Endodermal cell (in vitro differentiated cells): ENCODE data around the gene SENP8. TPM values are rescaled to one million over a fixed set of nuclear protein-coding genes. Genes with fewer than 3 reads are reported as not detected.
A peak's percentile ranks its signal among the peaks of the same experiment; 100 is the strongest.

Source experiments
- DNase-seq: peaks from one replicate; pipeline ENCODE4 v3.0.0-alpha.2; 2017
- H3K27ac ChIP-seq: 2 replicates; pipeline ENCODE4 v1.5.1; 2013; ENCODE audit warnings: mild to moderate bottlenecking, low read depth, low read length, moderate library complexity
- H3K27me3 ChIP-seq: 2 replicates; pipeline ENCODE4 v1.6.1; 2013; ENCODE audit warnings: mild to moderate bottlenecking, low read length, moderate library complexity; ENCODE audit not compliant: insufficient read depth, control insufficient read depth, poor library complexity, severe bottlenecking
- H3K36me3 ChIP-seq: 2 replicates; pipeline ENCODE4 v1.7.0; 2013; ENCODE audit warnings: mild to moderate bottlenecking, low read length, moderate library complexity; ENCODE audit not compliant: control insufficient read depth, insufficient read depth
- H3K4me1 ChIP-seq: one replicate; pipeline ENCODE4 v1.7.0; 2013; ENCODE audit warnings: low read length; ENCODE audit not compliant: control insufficient read depth, insufficient read depth
- H3K4me3 ChIP-seq: 2 replicates; pipeline ENCODE4 v1.5.1; 2013; ENCODE audit warnings: mild to moderate bottlenecking, low read length, moderate library complexity
- H3K9ac ChIP-seq: 2 replicates; pipeline ENCODE4 v1.6.1; 2013; ENCODE audit warnings: mild to moderate bottlenecking, low read length, moderate library complexity; ENCODE audit not compliant: poor library complexity, severe bottlenecking; ENCODE audit errors: extremely low read depth
- H3K9me3 ChIP-seq: 2 replicates; pipeline ENCODE4 v1.6.1; 2013; ENCODE audit warnings: mild to moderate bottlenecking, low read length, moderate library complexity; ENCODE audit not compliant: control insufficient read depth
- H3K27ac Mint-ChIP-seq: 2 replicates; pipeline ENCODE4 v1.8.0; 2020; ENCODE audit warnings: mixed read lengths
- H3K27me3 Mint-ChIP-seq: 2 replicates; pipeline ENCODE4 v1.8.0; 2021; ENCODE audit warnings: mild to moderate bottlenecking, mixed read lengths; ENCODE audit not compliant: insufficient read depth
- H3K36me3 Mint-ChIP-seq: 2 replicates; pipeline ENCODE4 v1.8.0; 2020; ENCODE audit warnings: low read depth, mixed read lengths
- H3K4me1 Mint-ChIP-seq: 2 replicates; pipeline ENCODE4 v1.8.0; 2020; ENCODE audit warnings: mixed read lengths
- H3K4me3 Mint-ChIP-seq: 2 replicates; pipeline ENCODE4 v1.8.0; 2020; ENCODE audit warnings: mild to moderate bottlenecking, moderate library complexity, mixed read lengths
- H3K9me3 Mint-ChIP-seq: 2 replicates; pipeline ENCODE4 v1.8.0; 2020; ENCODE audit warnings: mild to moderate bottlenecking, mixed read lengths
- CTCF ChIP-seq: fragments of 200-600 bp; sonication (generic); conservative IDR thresholded peaks from 2 replicates; pipeline ENCODE4 v1.5.0; 2021; ENCODE audit warnings: antibody characterized with exemption, mild to moderate bottlenecking
- WGBS, 2 experiments: methylation state at CpG; one replicate each; pipeline versions ENCODE4 v1.1.5 to v1.1.7; 2013; ENCODE audit warnings: missing lambda C conversion rate in 2 of 2, mixed read lengths in 1 of 2; ENCODE audit not compliant: insufficient coverage in 1 of 2, insufficient read length in 1 of 2; 5-methylcytosine and 5-hydroxymethylcytosine counted together
- total RNA-seq, 2 donors: library from RNA; stranded (reverse); fragmentation: NEBNext Ultra II Directional in 1 of 2; extraction: Animal tissue kit (Norgen Biotek cat#: 25700) in 1 of 2; gene quantifications; 2 replicates in 1 of 2; 3 replicates in 1 of 2; pipeline ENCODE4 v1.2.1, GENCODE V29; 2021

The SENP8 gene
- total RNA-seq, 2 donors from 2014 or later = 4.7 to 6.6 TPM

- Histone ChIP-seq H3K27me3 (peaks cover 28% of the 10 kb centered on the region), H3K27ac (no peak overlapping the region), H3K9me3 (no peaks in the 10 kb centered on the region), H3K4me1 (no peaks in the 10 kb centered on the region), H3K36me3 (no peaks in the 10 kb centered on the region), H3K9ac (no peak overlapping the region), H3K4me3 (no peak overlapping the region)
- TF ChIP-seq CTCF = no peak
- Mint-ChIP-seq H3K4me1 (peaks cover 15% of the 10 kb centered on the region), H3K4me3 (no peak overlapping the region), H3K27ac (no peak overlapping the region), H3K9me3 (no peaks in the 10 kb centered on the region), H3K36me3 (no peaks in the 10 kb centered on the region), H3K27me3 (peaks cover 26% of the 10 kb centered on the region)
- no peak for DNase-seq
- 82 to 88% methylated on average over 3 to 5 of the region's 5 CpGs for WGBS, 2 experiments
These were observed 35.2 kb downstream of the SENP8 start for GRCh38 chr15:72153269-72154000.

- Mint-ChIP-seq H3K4me1 (peaks cover 15% of the 10 kb centered on the region), H3K27me3 (peaks cover 26% of the 10 kb centered on the region), H3K9me3 (no peaks in the 10 kb centered on the region), H3K36me3 (no peaks in the 10 kb centered on the region), H3K4me3 (no peak overlapping the region), H3K27ac (no peak overlapping the region)
- WGBS, 2 experiments = 88 to 90% methylated on average over 6 to 7 of the region's 7 CpGs
- no peak overlapping the region for H3K4me3 ChIP-seq
- no peak overlapping the region for H3K27ac ChIP-seq
- H3K36me3 ChIP-seq = no peaks in the 10 kb centered on the region
- no peak for TF ChIP-seq CTCF
- H3K9me3 ChIP-seq = no peaks in the 10 kb centered on the region
- no peak for DNase-seq
- no peaks in the 10 kb centered on the region for H3K4me1 ChIP-seq
- peaks cover 28% of the 10 kb centered on the region for H3K27me3 ChIP-seq
- no peak overlapping the region for H3K9ac ChIP-seq
These were observed 36.1 kb downstream of the SENP8 start for GRCh38 chr15:72154316-72154715.

GRCh38 chr15:72155003-72155621, 36.9 kb downstream of the SENP8 start:
- peaks cover 15% of the 10 kb centered on the region for H3K4me1 Mint-ChIP-seq
- peak; percentile 54 for DNase-seq
- WGBS, 2 experiments = 89 to 95% methylated on average over 11 to 14 of the region's 14 CpGs
- Histone ChIP-seq H3K36me3 (no peaks in the 10 kb centered on the region), H3K27ac (no peak overlapping the region), H3K9me3 (no peaks in the 10 kb centered on the region), H3K27me3 (peaks cover 28% of the 10 kb centered on the region), H3K4me1 (no peaks in the 10 kb centered on the region), H3K9ac (no peak overlapping the region), H3K4me3 (no peak overlapping the region)
- H3K36me3 Mint-ChIP-seq = no peaks in the 10 kb centered on the region
- no peak for TF ChIP-seq CTCF
- no peak overlapping the region for H3K27ac Mint-ChIP-seq
- peaks cover 26% of the 10 kb centered on the region for H3K27me3 Mint-ChIP-seq
- H3K9me3 Mint-ChIP-seq = no peaks in the 10 kb centered on the region
- no peak overlapping the region for H3K4me3 Mint-ChIP-seq
